Adrenal gland (tissue), 12 donors: Measurements from ENCODE around the gene TMX4. TPM values are rescaled to one million over a fixed set of nuclear protein-coding genes. Genes with fewer than 3 reads are reported as not detected.

Experiments used
- DNase-seq, 7 donors: peaks; one replicate each; pipeline ENCODE4 v3.0.0-alpha.2; 2019 to 2020
- H3K27ac ChIP-seq, 5 donors: fragments of 200-600 bp; sonication (generic) in 4 of 5; 1 replicate in 3 of 5; 2 replicates in 2 of 5; pipeline versions ENCODE4 v1.5.1 to v1.8.0; 2016 to 2020; ENCODE audit warnings: mild to moderate bottlenecking in 1 of 5
- H3K27me3 ChIP-seq: fragments of 200-600 bp; 2 replicates; pipeline ENCODE4 v1.8.0; 2021
- H3K36me3 ChIP-seq, 2 donors: fragments of 200-600 bp; replicated peaks in 1 of 2; 1 replicate in 1 of 2; 2 replicates in 1 of 2; pipeline versions ENCODE4 v1.5.1 to v1.8.0; 2018 to 2022
- H3K4me1 ChIP-seq, 2 donors: fragments of 200-600 bp; replicated peaks in 1 of 2; 1 replicate in 1 of 2; 2 replicates in 1 of 2; pipeline versions ENCODE4 v1.5.1 to v1.8.0; 2018 to 2021
- H3K4me3 ChIP-seq, 4 donors: fragments of 200-600 bp; sonication (generic) in 3 of 4; one replicate each; pipeline ENCODE4 v1.5.1; 2016 to 2018
- H3K9me3 ChIP-seq, 3 donors: fragments of 200-600 bp; sonication (generic) in 1 of 3; replicated peaks in 1 of 3; 1 replicate in 2 of 3; 2 replicates in 1 of 3; pipeline versions ENCODE4 v1.5.1 to v1.8.0; 2016 to 2021
- POLR2A ChIP-seq, 2 donors: fragments of 450-650 bp; IDR thresholded peaks; one replicate each; pipeline ENCODE4 v1.6.1; 2017; ENCODE audit warnings: antibody characterized with exemption in 2 of 2, mild to moderate bottlenecking in 2 of 2, moderate library complexity in 1 of 2
- WGBS, 4 donors: extraction: QIAGEN DNeasy Blood & Tissue Kit in 2 of 4; methylation state at CpG; one replicate each; pipeline versions ENCODE4 v1.1.5 to v1.1.7; 2013 to 2017; 5-methylcytosine and 5-hydroxymethylcytosine counted together
- intact Hi-C, 2 donors: fragments of 100-400 bp; cut with DNase I; formaldehyde crosslinking; loops; one replicate each; pipeline versions ENCODE4 v1.14.1 to v1.15.0; 2022 to 2023
- polyA plus RNA-seq, 3 donors: library from polyadenylated mRNA; stranded (reverse); fragments of 200-250 nt in 2 of 3; fragments of 350-450 nt in 1 of 3; fragmentation: Illumina TruSeq in 1 of 3; extraction: RNeasy Lipid Tissue Mini Kit (QIAGEN cat#74804) in 1 of 3; gene quantifications; one replicate each; pipeline ENCODE4 v1.2.3, GENCODE V29; 2013 to 2014
- total RNA-seq, 9 donors: library from RNA; depleted of rRNA in 4 of 9; stranded (reverse); fragments of >200 nt in 4 of 9; fragments of 120-200 nt in 1 of 9; fragmentation: NEBNext Ultra II Directional in 1 of 9; extraction: Animal tissue kit (Norgen Biotek cat#: 25700) in 1 of 9; gene quantifications; one replicate each; pipeline versions ENCODE4 v1.1.0 to v1.2.4, GENCODE V29; 2013 to 2023
- TF ChIP-seq, protein P1 (sequence below), 6 experiments: fragments of 450-650 bp in 4 of 6; fragments of 200-600 bp in 2 of 6; sonication (generic) in 1 of 6; IDR thresholded peaks; 1 replicate in 5 of 6; 2 replicates in 1 of 6; pipeline versions ENCODE4 v1.5.1 to v1.8.0; 2016 to 2021; ENCODE audit warnings: antibody characterized with exemption in 6 of 6, mild to moderate bottlenecking in 2 of 6, moderate library complexity in 1 of 6
- donor health status: healthy with polysubstance abuse.
- donor health status: Bipolar disorder and iron deficiency.
- donor health status: DM: yes; HTN: yes; CAD: no.
- donor health status: DM: no; HTN: no; CAD: no.
- donor health status: DM: no; HTN: no; CAD: no.
- donor health status: DM: yes; HTN: yes; CAD: no.

TMX4 gene
- total and polyA plus RNA-seq, 12 donors, result 10.1 to 89.8 (median 47.2) TPM

DNA sequence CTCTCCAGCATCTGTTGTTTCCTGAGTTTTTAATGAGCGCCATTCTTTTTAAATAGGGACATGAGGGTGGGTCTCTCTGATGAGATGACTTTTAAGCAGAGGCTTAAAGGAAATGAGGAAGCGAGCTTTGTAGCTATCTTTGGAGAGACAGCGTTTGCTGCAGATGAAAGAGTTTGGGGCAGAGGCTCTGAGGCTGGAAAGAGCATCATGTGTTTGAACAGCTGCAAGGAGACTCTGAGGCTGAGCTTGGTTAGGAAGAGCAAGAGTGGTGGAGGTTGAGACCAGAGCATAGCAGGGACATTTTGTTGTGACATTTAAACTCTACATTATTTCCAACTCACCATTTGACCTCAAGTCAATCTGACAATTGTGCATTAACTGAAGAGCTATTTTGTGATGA lies 38.3 kb upstream of the TMX4 start:
- TF ChIP-seq, protein P1, sequence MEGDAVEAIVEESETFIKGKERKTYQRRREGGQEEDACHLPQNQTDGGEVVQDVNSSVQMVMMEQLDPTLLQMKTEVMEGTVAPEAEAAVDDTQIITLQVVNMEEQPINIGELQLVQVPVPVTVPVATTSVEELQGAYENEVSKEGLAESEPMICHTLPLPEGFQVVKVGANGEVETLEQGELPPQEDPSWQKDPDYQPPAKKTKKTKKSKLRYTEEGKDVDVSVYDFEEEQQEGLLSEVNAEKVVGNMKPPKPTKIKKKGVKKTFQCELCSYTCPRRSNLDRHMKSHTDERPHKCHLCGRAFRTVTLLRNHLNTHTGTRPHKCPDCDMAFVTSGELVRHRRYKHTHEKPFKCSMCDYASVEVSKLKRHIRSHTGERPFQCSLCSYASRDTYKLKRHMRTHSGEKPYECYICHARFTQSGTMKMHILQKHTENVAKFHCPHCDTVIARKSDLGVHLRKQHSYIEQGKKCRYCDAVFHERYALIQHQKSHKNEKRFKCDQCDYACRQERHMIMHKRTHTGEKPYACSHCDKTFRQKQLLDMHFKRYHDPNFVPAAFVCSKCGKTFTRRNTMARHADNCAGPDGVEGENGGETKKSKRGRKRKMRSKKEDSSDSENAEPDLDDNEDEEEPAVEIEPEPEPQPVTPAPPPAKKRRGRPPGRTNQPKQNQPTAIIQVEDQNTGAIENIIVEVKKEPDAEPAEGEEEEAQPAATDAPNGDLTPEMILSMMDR (IDR thresholded peaks at IDR 0.05), result no peak
- no peak for TF ChIP-seq POLR2A (IDR thresholded peaks at IDR 0.05)
- no peak for DNase-seq
- Histone ChIP-seq H3K9me3 (no peaks in the 10 kb centered on the region), H3K27me3 (no peaks in the 10 kb centered on the region), H3K4me1 (no peaks in the 10 kb centered on the region), H3K4me3 (no peak overlapping the region), H3K27ac (no peak overlapping the region), H3K36me3 (no peaks in the 10 kb centered on the region)
- WGBS, 4 donors, result 57 to 76% (median 67%) methylated on average over 3 of the region's 3 CpGs
- intact Hi-C loops, result no loop called here

DNA sequence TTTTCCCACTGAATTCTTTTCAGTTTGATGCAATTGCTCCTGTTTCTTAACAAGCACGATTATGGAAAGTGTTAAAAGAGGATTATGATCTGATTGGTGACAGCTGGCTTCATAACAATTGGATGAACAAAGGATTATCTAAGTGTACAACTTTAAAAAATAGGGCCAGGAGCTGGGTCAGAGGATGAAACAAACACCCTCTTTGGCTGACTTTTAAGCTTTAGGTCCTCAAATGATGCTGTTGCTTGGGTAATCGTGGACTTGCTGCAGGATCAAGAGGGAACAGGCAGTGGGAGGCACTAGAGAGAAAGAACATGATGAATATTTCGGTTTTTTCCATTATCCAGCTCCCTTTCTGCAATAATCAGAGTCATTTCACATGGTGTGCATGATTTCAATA lies 35.5 kb upstream of the TMX4 start:
- 67 to 73% (median 71%) methylated on average over 3 of the region's 3 CpGs for WGBS, 4 donors

DNA sequence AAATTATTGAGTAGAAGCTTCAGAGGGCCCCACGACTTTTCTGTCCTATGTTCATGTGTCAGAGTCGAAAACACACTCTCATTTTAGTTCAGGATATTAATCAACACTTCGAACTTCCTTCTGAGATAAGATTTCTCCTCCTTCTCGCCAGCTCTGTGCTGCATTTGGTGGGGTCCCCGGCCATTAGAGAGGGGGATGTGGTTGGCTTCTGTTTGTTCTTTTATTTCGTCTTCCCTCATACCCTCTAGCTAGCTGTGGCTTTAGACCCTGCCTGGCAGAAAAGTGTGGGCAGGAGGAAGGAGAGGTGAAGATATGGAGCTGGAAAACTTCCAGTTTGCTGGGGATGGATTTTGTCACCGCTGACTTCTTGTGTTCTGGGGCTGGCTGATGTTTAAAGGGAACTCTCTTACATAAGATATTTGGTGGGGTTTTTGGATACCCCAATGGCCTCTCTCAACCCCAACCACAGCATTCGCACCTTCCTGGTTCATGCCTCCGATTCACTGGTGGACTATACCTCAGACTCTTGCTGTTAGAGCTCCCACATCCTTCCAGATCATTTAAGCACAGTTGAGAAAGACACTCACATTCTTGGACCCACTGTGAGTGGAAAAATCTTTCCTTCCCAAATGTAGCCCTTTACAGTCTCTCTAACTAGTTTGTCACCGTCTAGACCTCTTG lies 30.7 kb upstream of the TMX4 start:
- H3K4me1 ChIP-seq, result no peaks in the 10 kb centered on the region
- no peak overlapping the region for H3K27ac ChIP-seq
- no peaks in the 10 kb centered on the region for H3K27me3 ChIP-seq
- H3K4me3 ChIP-seq, result no peak overlapping the region
- DNase-seq, result no peak
- WGBS, 4 donors, result 57 to 74% (median 70%) methylated on average over 10 of the region's 10 CpGs
- H3K9me3 ChIP-seq, result no peaks in the 10 kb centered on the region
- no peaks in the 10 kb centered on the region for H3K36me3 ChIP-seq
- intact Hi-C loops, result no loop called here
- no peak for TF ChIP-seq POLR2A (IDR thresholded peaks at IDR 0.05)
- TF ChIP-seq, protein P1 (IDR thresholded peaks at IDR 0.05), result no peak

More for the DNA sequence above, 35.5 kb upstream of the TMX4 start:
- TF ChIP-seq, protein P1 (IDR thresholded peaks at IDR 0.05), result no peak
- no peak for TF ChIP-seq POLR2A (IDR thresholded peaks at IDR 0.05)
- H3K4me1 ChIP-seq, result no peaks in the 10 kb centered on the region
- no peak for DNase-seq
- no peak overlapping the region for H3K27ac ChIP-seq
- no peaks in the 10 kb centered on the region for H3K9me3 ChIP-seq
- H3K4me3 ChIP-seq, result no peak overlapping the region
- no peaks in the 10 kb centered on the region for H3K27me3 ChIP-seq
- H3K36me3 ChIP-seq, result no peaks in the 10 kb centered on the region
- intact Hi-C loops, result no loop called here

DNA sequence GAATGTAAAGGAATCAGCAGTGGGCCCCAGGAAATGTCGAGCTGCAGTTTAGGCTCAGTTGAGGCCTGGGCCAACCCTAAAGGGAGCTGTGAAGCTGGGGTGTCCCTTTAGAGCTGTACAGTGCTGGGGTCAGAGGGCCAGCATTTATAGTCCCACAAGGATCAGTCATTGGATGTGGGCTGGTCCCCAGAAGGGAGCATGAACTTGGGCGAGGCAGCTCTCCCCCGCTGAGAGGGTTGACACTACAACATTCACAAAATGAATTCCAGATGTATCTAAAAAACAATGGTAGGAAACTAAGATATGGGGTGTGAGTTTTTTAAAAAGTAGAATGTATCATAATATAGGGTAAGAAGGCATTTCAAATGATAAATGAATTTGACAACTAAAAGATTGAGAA lies 29.7 kb upstream of the TMX4 start:
- H3K4me1 ChIP-seq, result no peaks in the 10 kb centered on the region
- H3K27ac ChIP-seq, result no peak overlapping the region
- no peaks in the 10 kb centered on the region for H3K9me3 ChIP-seq
- H3K36me3 ChIP-seq, result no peaks in the 10 kb centered on the region
- H3K4me3 ChIP-seq, result no peak overlapping the region
- no peak for DNase-seq
- intact Hi-C loops, result loop anchor here in 1 of 2 donors (10.0 kb wide), 1 partner anchor 85 kb away; the partner anchor contains the start of gene PLCB1
- WGBS, 4 donors, result 86 to 95% (median 92%) methylated on average over 3 of the region's 3 CpGs
- TF ChIP-seq, protein P1 (IDR thresholded peaks at IDR 0.05), result no peak
- no peak for TF ChIP-seq POLR2A (IDR thresholded peaks at IDR 0.05)
- H3K27me3 ChIP-seq, result no peaks in the 10 kb centered on the region
